ENCODE results near the gene TMX2. TPM values are rescaled to one million over a fixed set of nuclear protein-coding genes. Genes with fewer than 3 reads are reported as not detected.

The TMX2 gene
- total RNA-seq, 1 experiment from 2014 or later, result 93.9 TPM

GRCh38 chr11:57728829-57729228 is 16.4 kb downstream of the TMX2 start:
- Histone ChIP-seq H4K20me1 (ENCODE audit: insufficient read depth) (peaks cover 9% of the 10 kb centered on the region; the same call in 1 of the 2 replicates), H3K9me2 (ENCODE audit: insufficient read depth) (no peaks in the 10 kb centered on the region), H3K9me3 (ENCODE audit: control insufficient read depth in 1 of 2, insufficient read depth in 1 of 2, low read depth in 1 of 2, low read length in 2 of 2) (no peaks in the 10 kb centered on the region), H3K4me2 (ENCODE audit: low read length) (no peak overlapping the region), H3K27me3 (ENCODE audit: insufficient read depth, low read length) (no peaks in the 10 kb centered on the region), H2AFZ (ENCODE audit: low read depth, low read length, poor library complexity, severe bottlenecking) (no peak overlapping the region), H3K27ac (ENCODE audit: low read depth, low read length) (no peak overlapping the region), H3K4me3 (replicated peaks in 1 of 2; ENCODE audit: low read depth in 1 of 2, low read length in 2 of 2) (no peak overlapping the region), H3K9ac (ENCODE audit: low read length) (no peak overlapping the region), H3K79me2 (ENCODE audit: insufficient read depth, low read length) (peaks cover 100% of the 10 kb centered on the region), H3K4me1 (ENCODE audit: control insufficient read depth in 1 of 2, insufficient read depth in 2 of 2, low read length in 2 of 2) (peaks cover 23 to 30% of the 10 kb centered on the region in 2 experiments), H3K36me3 (ENCODE audit: control insufficient read depth in 1 of 2, insufficient read depth in 2 of 2, low read length in 2 of 2) (peaks cover 0 to 10% of the 10 kb centered on the region in 2 experiments; a peak in 1 of 4 replicates)
- intact Hi-C loops (cut with micrococcal nuclease), result no loop called here
- ChIA-PET POLR2A (interaction anchor here (1.3 kb wide), 1 partner anchor 17 kb away, joined by 3 read pairs; the partner anchor contains the start of genes MED19 and TMX2), CTCF (no interaction called here), RAD21 (ENCODE audit: low non-redundant PET in 1 of 2, low total read pairs in 2 of 2, uncharacterized antibody in 2 of 2, unreplicated experiment in 2 of 2) (no interaction called here)
- DNase-seq (ENCODE audit: low read depth, low spot score), result no peak
- ATAC-seq, result no peak
- TF ChIP-seq SRF (IDR thresholded peaks at IDR 0.05; ENCODE audit: low read depth) (no peak), EZH2 (IDR thresholded peaks at IDR 0.05) (no peak)
- BruUV-seq (replicated peaks), result no TSS peak

- ATAC-seq (no peak), DNase-seq (ENCODE audit: low read depth, low spot score) (no peak)
- ChIA-PET POLR2A (interaction anchor here (1.3 kb wide), 1 partner anchor 17 kb away, joined by 3 read pairs; the partner anchor contains the start of genes MED19 and TMX2), RAD21 (ENCODE audit: low non-redundant PET in 1 of 2, low total read pairs in 2 of 2, uncharacterized antibody in 2 of 2, unreplicated experiment in 2 of 2) (no interaction called here), CTCF (no interaction called here)
- H3K27me3 ChIP-seq (ENCODE audit: insufficient read depth, low read length), result no peaks in the 10 kb centered on the region
- no peak overlapping the region for H3K9ac ChIP-seq (ENCODE audit: low read length)
- H3K9me2 ChIP-seq (ENCODE audit: insufficient read depth), result no peaks in the 10 kb centered on the region
- intact Hi-C loops (cut with micrococcal nuclease), result no loop called here
- H2AFZ ChIP-seq (ENCODE audit: low read depth, low read length, poor library complexity, severe bottlenecking), result no peak overlapping the region
- no TSS peak for BruUV-seq (replicated peaks)
- H3K36me3 ChIP-seq (ENCODE audit: control insufficient read depth in 1 of 2, insufficient read depth in 2 of 2, low read length in 2 of 2), result peaks cover 0 to 10% of the 10 kb centered on the region in 2 experiments; a peak in 1 of 4 replicates
- peaks cover 5% of the 10 kb centered on the region; the same call in 1 of the 2 replicates for H4K20me1 ChIP-seq (ENCODE audit: insufficient read depth)
- H3K27ac ChIP-seq (ENCODE audit: low read depth, low read length), result no peak overlapping the region
- H3K9me3 ChIP-seq (ENCODE audit: control insufficient read depth in 1 of 2, insufficient read depth in 1 of 2, low read depth in 1 of 2, low read length in 2 of 2), result no peaks in the 10 kb centered on the region
- H3K79me2 ChIP-seq (ENCODE audit: insufficient read depth, low read length), result peaks cover 100% of the 10 kb centered on the region
- H3K4me3 ChIP-seq (replicated peaks in 1 of 2; ENCODE audit: low read depth in 1 of 2, low read length in 2 of 2), result no peak overlapping the region
- H3K4me2 ChIP-seq (ENCODE audit: low read length), result no peak overlapping the region
- no peak for TF ChIP-seq FOSL1 (IDR thresholded peaks at IDR 0.05; ENCODE audit: low read depth)
- no peak for TF ChIP-seq EZH2 (IDR thresholded peaks at IDR 0.05)
- no peak for TF ChIP-seq CTCF (IDR thresholded peaks at IDR 0.05 in 2 of 3, conservative IDR thresholded peaks at IDR 0.05 in 1 of 3; ENCODE audit: borderline replicate concordance in 1 of 3, insufficient read depth in 1 of 3, low read depth in 2 of 3, low read length in 2 of 3)
- TF ChIP-seq EGR1 (IDR thresholded peaks at IDR 0.05; ENCODE audit: low read depth), result no peak
- TF ChIP-seq ATF3 (IDR thresholded peaks at IDR 0.05), result no peak
- no peak for TF ChIP-seq RAD21 (IDR thresholded peaks at IDR 0.05; ENCODE audit: low read depth)
- no peak for TF ChIP-seq SIN3A (IDR thresholded peaks at IDR 0.05; ENCODE audit: low read depth)
- TF ChIP-seq TCF7L2 (IDR thresholded peaks at IDR 0.05; ENCODE audit: borderline replicate concordance, extremely low read depth, insufficient read depth, insufficient read length), result no peak
- no peak for TF ChIP-seq JUND (IDR thresholded peaks at IDR 0.05)
- TF ChIP-seq YY1 (IDR thresholded peaks at IDR 0.05; ENCODE audit: extremely low read depth, insufficient replicate concordance, low read depth, low read length), result no peak
- no peak for TF ChIP-seq POLR2A (IDR thresholded peaks at IDR 0.05; ENCODE audit: borderline replicate concordance, extremely low read depth, insufficient read depth, insufficient read length)
- no peak for TF ChIP-seq ZBTB33 (IDR thresholded peaks at IDR 0.05; ENCODE audit: extremely low read depth, insufficient replicate concordance, low read length)
- peaks cover 23 to 36% of the 10 kb centered on the region in 2 experiments for H3K4me1 ChIP-seq (ENCODE audit: control insufficient read depth in 1 of 2, insufficient read depth in 2 of 2, low read length in 2 of 2)
Observed at GRCh38 chr11:57729479-57729878, 17.1 kb downstream of the TMX2 start.
